ENCODE results near the gene METTL25B. TPM values are rescaled to one million over a fixed set of nuclear protein-coding genes. Genes with fewer than 3 reads are reported as not detected.

Gene METTL25B
- 5.8 and 9.7 TPM in 2 replicates for total RNA-seq

GRCh38 chr1:156727926-156728598, at the start of gene METTL25B:
TSS of gene METTL25B (plus strand) at chr1:156728469. CDS start at chr1:156729105, 636 bp downstream.

DNA sequence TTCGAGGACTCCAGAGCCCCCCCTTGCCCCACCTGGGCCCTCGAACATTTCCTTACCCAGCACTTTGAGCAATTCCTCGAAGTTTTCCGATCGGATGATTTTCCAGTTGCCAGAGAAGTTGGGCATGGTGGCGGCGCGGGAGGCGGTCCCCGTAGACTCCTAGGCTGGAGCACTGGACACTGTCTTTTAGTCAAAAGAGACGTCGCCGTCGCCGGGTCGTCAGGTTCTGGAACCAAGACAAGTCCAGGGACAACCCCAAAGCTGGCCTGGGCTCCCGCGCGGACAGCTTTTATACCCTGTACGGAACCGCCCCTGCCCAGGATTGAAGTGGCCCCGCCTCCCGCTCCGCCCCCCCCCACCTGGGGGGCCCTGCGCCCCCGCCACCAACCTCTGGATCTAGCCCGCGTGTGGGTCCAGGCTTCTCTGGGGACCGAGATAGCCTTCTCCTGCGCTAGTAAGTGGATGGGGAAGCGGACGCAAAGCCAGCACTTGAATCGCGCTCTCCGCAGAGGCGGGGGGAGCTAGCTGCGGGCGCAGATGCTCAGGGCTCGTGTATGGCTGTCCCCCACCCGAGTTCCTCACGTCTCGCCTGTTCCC, 22.9 kb upstream of the METTL25B start, which contains the start of gene CRABP2:
CRABP2 (minus strand) TSS at position 263 of the 597 bp plus-strand sequence; CDS start at position 126, 137 bp downstream.

DNA sequence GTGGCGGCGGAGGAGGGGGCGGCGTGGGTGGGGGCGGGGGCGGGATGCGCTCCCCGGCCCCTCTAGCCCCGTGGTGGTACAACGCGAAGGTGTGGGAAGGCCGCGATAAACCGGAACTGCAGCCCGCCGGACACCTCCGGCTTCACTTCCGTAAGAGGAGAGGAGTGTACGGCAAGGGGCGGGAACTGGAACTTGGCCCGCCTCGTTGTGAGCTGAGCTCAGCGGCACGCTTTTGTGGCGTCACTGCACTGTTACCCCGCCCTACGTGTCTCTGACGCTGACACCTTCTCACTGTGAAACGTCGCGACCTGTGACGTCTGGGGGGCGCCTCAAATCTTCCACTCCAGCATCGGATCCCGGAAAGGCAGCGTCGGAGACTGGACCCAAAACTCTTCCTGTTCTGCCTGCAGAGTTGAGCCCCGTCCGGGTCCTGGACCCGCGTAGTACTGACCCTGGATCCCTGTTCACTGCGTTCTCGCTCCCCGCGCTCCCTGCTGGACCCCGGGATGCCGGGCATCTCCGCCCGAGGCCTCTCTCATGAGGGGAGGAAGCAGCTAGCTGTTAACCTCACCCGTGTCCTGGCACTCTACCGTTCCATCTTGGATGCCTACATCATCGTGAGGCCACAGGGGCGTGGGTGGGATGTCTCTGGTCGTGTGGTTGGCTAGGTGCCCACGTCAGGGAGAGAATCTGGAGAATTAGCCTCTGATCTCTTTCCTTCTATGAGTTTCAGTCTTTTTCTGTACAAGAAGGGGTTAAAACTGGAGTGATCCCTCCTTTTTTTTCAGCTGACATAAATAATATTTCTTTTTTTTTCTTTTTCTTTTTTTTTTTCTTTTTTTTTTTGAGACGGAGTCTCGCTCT, 562 bp downstream of the METTL25B start, which contains the start of gene ISG20L2:
ISG20L2 (minus strand) TSS at position 168 of the 864 bp plus-strand sequence. CDS start 1,114 bp downstream, outside the sequence.

GRCh38 chr1:156740741-156741480, 12.6 kb downstream of the METTL25B start, which contains the start of gene MRPL24:
TSS of gene MRPL24 (minus strand) at chr1:156741088. CDS start at chr1:156738704, 2,384 bp downstream.

DNA sequence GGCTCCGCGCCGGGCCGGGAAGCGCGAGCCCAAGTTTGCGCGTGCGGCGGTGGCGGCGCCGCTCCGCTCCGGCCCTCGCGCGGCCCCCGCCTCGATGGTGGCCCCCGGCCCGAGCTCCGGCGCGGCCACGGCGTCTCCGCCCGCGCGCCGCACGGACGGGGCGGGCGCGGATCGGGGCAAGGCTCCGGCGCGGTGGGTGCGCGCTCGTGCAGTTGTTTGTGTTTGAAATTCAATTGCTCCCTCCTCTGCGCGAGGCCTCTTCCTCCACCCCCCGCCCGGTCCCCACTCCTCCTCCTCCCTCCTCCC, 23.1 kb downstream of the METTL25B start, which contains the start of gene HDGF:
HDGF (minus strand) TSS at position 225 of the 306 bp plus-strand sequence. CDS start 246 bp downstream, outside the sequence.

DNA sequence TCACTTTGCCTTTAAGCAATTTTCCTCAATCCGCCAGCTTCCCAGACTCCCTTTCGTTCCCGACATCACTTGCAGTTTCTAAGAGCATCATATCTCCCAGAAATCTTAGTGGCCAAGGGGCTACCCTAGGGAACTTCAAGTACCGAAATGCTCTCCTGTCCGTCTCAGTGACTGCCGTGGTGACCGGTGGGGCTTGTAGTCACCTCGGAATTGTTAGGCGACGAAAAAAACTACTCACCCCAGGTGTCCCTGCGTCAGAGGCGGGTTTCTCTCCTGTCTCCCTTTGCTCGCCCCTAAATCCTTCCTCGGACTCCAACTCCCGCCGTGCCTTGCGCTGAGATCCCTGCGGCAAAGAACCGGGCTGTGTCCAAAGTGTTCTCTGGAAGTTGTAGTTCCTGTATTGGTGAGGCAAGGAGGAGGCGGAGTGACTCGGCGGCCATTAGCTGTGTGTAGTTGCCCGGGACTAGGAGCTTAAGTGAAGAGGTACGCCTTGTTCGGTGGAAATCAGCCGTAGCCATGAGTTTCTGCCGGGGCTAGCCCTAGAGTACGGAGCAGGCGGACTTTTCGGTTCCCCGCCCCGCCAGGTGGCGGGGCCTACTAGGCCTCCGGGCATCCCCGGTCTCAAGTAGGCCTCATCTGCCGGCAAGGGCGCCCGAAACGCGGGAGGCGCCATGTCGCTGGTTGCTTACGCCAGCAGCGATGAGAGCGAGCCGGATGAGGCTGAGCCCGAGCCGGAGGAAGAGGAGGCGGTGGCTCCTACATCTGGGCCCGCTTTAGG, 39.0 kb downstream of the METTL25B start, which contains the start of gene PRCC:
PRCC (plus strand) TSS at position 435 of the 778 bp plus-strand sequence; CDS start at position 672, 237 bp downstream.

Other genes starting within 250 kb of the METTL25B start
- 4.2 and 6.7 TPM in 2 replicates for gene MEF2D, start 227.7 kb upstream of the METTL25B start, total RNA-seq
- gene IQGAP3, start 155.9 kb upstream of the METTL25B start, total RNA-seq = 8.9 and 16.7 TPM in 2 replicates
- not detected in 2 replicates for gene TTC24, start 148.7 kb upstream of the METTL25B start, total RNA-seq
- 69.4 and 102 TPM in 2 replicates for gene NAXE, start 136.7 kb upstream of the METTL25B start, total RNA-seq
- gene GPATCH4, start 127.0 kb upstream of the METTL25B start, total RNA-seq = 19.8 and 22.2 TPM in 2 replicates
- not detected in 2 replicates for gene HAPLN2, start 109.1 kb upstream of the METTL25B start, total RNA-seq
- gene BCAN, start 86.4 kb upstream of the METTL25B start, total RNA-seq = not detected in 2 replicates
- 127 and 255 TPM in 2 replicates for gene NES, start 51.1 kb upstream of the METTL25B start, total RNA-seq
- 0.09 TPM in 2 replicates for gene CRABP2, start 22.9 kb upstream of the METTL25B start, total RNA-seq
- 8.2 and 8.6 TPM in 2 replicates for gene ISG20L2, start 297 bp downstream of the METTL25B start, total RNA-seq
- 60.2 and 62.1 TPM in 2 replicates for gene MRPL24, start 12.6 kb downstream of the METTL25B start, total RNA-seq
- 171 and 213 TPM in 2 replicates for gene HDGF, start 23.2 kb downstream of the METTL25B start, total RNA-seq
- 12.5 and 14.5 TPM in 2 replicates for gene PRCC, start 39.1 kb downstream of the METTL25B start, total RNA-seq
- gene SH2D2A, start 88.4 kb downstream of the METTL25B start, total RNA-seq = 0.09 and 0.19 TPM in 2 replicates
- not detected in 2 replicates for gene INSRR, start 130.6 kb downstream of the METTL25B start, total RNA-seq
- gene NTRK1, start 132.4 kb downstream of the METTL25B start, total RNA-seq = not detected in 2 replicates
- 11.5 and 23.2 TPM in 2 replicates for gene PEAR1, start 165.2 kb downstream of the METTL25B start, total RNA-seq
- gene LRRC71, start 192.2 kb downstream of the METTL25B start, total RNA-seq = 0.36 TPM in 1 of 2 replicates, not detected in the other